GM21825 (cell line): ENCODE data around the gene WDR47.
"Not testable (repeated sequence)": the region's sequence is repeated elsewhere in the genome, so short reads cannot be mapped to it uniquely, and the experiment has no call there.

Experiments
- ATAC-seq: cut with Tn5 transposase; IDR thresholded peaks from one replicate; pipeline ENCODE4 v1.9.1; 2021; ENCODE audit warnings: mild to moderate bottlenecking, moderate library complexity; ENCODE audit not compliant: unreplicated experiment

WDR47 gene

DNA sequence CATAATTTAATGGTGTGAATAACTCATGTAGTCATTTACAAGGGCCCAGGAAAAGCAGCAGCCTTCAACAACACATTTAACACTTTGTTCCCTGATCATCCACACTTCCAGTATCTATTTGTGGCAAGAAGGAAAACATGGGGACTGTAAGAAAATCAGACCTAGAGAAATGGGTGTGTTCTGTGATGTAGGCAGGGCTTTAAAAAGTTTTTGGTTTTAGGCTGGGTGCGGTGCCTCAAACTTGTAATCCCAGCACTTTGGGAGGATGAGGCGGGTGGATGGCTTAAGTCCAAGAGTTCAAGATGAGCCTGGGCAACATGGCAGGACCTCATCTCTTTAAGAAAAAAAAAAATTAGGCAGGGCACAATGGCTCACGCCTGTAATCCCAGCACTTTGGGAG lies 14.2 kb upstream of the WDR47 start:
- no peak for ATAC-seq

DNA sequence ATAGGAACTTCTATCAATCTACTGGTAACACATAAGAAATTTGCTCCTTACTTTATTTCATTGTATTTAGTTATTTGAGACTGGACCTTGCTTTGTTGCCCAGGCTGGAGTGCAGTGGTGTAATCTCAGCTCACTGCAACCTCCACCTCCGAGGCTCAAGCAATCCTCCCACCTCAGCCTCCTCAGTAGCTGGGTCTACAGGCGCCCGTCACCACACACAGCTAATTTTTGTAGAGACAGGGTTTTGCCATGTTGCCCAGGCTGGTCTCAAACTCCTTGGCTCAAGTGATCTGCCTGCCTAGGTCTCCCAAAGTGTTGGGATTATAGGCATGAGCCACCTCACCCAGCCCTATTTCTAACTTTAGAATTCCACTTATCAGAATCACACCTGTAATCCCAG lies 10.2 kb upstream of the WDR47 start:
- ATAC-seq = not testable (repeated sequence)

DNA sequence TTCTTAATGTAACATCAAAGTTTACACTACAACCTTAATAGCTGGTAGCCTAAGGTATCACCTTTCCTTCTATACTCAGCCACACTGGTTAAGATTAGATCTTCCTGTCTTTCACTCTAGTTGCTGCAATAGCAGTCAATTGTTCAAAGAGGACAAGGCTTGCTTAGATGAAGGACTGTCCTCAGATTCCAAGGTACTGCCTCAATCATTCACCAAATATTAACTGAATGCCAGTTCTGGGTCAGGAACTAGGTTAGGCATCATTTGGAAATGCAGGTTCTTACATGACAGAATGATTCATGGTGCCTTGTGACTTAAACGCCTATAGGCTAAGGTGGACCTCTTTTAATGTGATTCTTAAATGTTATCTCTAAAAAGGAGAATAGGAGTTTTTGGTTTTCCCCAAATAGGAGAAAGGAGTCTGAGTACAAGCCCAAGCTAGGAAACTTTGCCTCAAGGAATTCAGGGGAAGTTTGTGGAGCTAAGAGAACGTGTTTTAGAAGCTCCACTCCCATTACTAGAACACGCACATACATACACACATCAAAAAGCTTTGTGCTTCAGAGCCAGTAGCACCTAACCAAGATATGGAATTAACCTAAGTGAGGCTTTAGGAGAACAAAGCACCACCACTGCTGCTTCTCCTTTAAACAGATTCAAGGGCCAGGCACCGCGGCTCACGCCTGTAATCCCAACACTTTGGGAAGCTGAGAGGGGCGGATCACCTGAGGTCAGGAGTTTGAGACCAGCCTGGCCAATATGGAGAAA lies 8.5 kb upstream of the WDR47 start:
- no peak for ATAC-seq

DNA sequence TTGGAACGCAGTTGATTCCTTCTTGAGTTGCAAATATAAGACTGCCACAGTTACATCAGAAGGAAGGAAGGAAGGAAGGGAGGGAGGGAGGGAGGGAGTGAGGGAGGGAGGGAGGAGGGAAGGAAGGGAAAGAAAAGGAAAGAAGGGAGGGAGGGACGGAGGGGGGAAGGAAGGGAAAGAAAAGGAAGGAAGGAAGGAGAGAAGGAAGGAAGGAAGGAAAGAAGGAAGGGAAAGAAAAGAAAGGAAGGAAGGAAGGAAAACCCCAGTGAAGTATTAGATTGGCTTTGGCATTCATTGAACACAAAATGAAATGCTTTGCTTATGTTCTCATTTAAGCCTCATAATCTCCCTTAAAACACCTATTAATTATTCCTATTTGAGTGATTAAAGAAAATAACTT lies 6.4 kb upstream of the WDR47 start:
- no peak for ATAC-seq

DNA sequence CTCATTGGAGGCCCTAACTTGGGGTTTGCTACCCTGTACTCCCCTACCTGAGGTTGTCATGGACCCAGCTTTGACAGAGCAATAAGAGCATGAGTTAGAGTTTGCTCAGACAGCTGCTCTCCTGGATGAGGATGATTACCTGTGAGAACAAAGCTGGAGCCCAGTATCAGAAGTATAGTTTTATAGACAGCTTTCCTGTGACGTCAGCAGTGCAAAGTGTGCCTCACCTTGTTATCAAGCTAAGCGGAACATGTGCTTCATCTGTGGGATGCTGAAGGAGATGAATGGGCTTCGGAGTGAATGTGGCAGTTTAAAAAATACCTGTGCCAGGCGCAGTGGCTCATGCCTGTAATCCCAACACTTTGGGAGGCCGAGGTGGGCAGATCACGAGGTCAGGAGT lies 5.4 kb upstream of the WDR47 start:
- no peak for ATAC-seq

DNA sequence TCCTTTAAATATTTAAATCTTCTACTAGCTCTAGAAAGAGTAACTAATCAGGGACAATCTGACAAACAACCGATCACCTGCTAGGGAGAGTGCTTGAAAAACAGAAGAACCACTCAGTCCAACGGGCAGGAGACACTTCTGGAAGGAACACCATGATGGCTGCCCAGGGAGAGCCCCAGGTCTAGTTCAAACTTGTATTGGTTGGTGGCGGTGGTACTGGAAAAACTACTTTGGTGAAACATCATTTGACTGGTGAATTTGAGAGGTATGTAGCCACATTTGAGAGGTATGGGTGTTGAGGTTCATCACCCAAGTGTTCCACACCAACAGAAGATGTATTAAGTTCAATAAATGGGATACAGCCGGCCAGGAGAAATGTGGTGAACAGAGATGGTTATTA lies 4.8 kb upstream of the WDR47 start:
- no peak for ATAC-seq

DNA sequence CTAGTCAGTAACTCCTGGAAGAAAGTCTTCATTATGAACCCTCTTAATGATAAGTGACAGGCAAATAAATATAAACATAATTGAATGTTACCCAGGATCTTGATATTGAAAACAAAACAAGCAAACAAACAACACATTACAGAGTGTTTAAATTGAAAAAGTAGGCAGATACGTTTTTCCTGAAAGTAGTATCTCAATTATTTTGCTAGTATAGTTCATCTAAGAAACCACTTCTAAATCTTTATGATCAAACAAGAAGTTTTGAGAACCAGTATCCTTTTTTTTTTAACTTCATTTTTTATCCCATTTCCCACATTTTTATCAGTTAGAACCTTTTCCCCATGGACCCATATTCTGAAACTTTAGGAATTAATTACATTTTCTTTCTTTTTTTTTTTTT lies 3.7 kb upstream of the WDR47 start:
- no peak for ATAC-seq

DNA sequence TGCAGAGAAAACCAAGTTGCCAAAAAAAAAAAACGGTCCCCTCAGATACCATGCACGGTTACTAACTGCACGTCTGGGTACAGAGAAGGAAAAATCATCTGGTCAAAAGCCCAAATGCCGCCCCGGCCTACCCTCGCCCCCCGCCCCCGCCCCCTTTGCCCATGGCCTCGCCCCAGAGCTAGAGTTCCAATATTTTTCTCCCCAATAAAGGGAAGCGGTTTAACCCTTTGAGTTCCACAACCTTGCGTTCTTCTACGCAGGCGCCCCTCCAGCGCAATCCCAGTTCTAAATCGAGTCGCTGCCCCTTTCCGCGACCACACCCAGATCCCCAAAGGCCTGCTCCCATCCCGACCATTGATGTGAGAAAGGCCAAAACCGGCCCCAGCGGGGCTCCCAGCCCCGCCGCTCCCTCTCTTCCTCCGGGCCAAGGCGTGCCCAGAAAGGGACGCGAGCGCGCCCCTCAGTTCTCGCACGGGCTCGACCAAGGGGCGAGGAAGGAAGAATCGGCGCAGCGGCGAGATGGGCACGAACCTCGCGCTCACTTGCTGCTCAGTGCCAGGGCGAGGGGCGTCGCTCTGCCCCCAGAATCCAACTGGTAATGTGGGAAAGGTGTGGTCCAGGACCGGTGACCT lies 797 bp downstream of the WDR47 start:
- ATAC-seq = peak; percentile 26

DNA sequence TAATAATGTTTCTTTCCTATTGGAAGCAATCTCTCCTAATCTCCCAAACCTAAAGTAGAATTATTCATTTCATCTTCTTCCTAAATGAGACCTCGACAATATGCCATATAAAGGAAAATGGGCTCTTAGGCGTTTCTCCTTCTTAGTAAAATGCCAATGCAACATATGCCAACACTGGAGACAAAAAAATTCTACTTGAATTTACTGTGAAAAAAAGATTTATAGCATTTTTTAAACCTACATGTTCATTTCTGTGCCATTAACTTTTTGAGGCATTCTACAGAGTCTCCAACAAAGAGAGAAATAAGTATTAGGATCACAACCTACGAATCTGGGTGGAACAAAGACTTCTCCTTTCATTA lies 1.3 kb downstream of the WDR47 start:
- ATAC-seq = no peak

DNA sequence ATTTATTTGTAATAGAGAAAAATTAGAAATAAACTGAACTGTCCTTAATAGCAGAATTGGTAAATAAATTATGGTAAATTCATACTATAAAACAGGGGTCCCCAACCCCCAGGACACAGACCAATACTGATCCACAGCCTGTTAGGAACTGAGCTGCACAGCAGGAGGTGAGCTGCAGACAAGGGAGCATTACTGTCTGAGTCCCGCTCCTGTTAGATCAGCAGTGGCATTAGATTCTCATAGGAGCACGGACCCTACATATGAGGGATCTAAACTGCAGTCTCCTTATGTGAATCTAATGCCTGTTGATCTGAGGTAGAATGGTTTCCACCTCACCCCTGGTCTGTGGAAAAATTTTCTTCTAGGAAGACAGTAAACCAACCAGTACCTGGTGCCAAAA lies 7.5 kb downstream of the WDR47 start:
- no peak for ATAC-seq

DNA sequence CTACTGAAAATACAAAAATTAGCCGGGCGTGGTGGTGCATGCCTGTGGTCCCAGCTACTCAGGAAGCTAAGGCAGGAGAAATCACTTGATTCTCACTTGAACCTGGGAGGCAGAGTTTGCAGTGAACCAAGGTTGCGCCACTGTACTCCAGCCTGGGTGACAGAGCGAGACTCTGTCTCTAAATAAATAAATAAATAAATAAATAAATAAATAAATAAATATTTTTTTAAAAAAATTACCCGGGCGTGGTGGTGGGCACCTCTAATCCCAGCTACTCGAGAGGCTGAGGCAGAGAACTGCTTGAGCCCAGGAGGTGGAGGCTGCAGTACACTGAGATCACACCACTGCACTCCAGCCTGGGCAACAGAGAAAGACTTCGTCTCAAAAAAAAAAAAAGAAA lies 12.4 kb downstream of the WDR47 start:
- not testable (repeated sequence) for ATAC-seq

DNA sequence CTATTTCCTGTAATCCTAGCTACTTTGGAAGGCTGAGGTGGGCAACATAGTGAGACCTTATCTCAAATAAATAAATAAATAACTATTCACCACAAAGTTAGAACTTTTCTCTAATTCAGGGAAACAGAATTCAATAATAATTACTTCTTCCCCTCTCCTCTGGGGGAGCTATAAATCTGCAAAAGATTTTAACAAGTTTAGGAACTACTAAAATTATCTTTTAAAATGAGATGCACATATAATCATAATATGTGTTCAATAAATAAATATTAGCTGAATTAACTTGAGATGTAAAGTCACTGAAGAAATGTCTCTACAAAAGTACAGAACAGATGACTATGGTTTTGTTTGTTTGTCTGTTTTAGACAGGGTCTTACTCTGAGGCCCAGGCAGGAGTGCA lies 14.1 kb downstream of the WDR47 start:
- no peak for ATAC-seq

DNA sequence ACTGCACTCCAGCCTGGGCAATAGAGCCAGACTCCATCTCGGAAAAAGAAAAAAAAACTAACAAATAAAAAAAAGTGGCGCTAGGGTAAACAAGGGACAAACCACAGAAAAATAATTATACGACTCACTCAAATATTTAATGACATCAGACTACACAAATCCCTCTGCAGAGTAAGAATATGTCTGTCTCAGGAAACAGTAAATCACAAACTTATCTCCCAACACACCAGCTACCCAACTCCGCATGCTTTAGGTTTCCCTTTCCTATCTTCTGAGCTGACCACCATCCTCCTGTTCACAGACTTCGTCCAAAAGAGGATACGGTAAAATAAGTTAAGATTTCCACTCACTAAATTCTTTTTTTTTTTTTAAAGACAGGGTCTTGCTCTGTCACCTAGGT lies 16.2 kb downstream of the WDR47 start:
- no peak for ATAC-seq

DNA sequence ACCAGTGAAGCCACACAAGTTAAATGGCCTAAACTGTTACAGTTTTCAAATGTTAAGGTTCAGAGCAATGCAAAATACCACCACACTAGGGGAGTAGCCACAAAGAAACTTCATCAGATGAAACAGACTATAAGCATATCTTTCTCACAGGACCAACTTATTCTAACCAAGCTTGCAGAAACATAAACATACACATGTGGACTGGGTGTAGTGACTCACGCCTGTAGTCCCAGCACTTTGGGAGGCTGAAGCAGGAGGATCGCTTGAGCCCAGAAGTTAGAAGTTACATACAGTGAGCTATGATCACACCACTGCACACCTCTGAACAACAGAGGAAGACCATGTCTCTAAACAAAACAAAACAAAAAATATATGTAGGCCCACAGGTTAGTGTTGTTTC lies 17.3 kb downstream of the WDR47 start:
- ATAC-seq = no peak

DNA sequence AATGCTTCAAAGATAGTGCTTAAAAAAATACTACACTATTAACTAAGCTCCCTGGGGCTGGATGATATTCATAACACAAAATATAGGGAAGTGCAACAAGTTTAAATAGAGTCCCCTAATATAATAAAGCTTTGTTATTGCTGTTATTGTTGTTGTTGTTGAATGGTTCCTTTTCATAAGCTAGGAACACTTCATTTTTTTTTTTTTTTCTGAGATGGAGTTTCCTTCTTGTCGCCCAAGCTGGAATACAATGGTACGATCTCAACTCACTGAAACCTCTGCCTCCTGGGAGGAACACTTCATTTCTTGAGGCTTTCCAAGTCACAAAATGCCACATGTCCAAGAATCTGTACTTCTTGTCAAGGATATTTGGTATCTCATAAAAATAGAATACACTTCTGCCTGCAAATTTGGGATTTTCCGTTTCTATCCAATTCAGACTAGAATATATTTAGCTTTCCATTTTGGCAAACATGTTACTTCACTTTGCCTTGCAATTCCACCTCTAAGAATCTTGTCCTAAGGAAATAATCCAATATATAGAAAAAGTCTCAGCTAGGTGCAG lies 21.1 kb downstream of the WDR47 start:
- ATAC-seq = no peak

DNA sequence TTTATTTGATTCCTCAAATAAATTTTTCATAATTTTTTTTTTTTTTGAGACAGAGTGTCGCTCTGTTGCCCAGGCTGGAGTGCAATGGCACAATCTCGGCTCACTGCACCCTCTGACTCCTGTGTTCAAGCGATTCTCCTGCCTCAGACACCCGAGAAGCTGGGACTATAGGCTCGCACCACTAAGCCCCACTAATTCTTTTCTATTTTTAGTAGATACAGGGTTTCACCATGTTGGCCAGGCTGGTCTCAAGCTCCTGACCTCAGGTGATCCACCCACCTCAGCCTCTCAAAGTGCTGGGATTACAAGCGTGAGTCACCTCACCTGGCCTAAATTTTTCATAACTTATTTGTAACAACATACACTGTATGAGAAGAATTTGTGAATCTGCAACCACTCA lies 24.2 kb downstream of the WDR47 start:
- ATAC-seq = not testable (repeated sequence)

DNA sequence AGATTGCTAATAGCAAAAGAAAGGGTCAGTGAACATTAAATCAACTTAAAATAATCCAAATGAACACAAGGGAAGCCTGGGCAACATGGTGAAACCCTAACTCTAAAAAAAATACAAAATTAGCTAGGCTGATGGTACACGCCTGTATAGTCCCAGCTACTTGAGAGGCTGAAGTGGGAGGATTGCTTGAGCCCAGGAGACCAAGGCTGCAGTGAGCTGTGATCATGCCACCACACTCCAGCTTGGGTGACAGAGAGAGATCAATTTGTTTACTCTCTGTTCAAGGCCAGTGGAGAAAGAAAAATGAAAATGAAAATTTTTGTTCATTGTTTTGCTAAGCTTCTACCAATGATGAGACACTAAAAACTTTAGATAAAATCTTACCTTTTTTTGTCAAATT lies 24.8 kb downstream of the WDR47 start:
- ATAC-seq = no peak

DNA sequence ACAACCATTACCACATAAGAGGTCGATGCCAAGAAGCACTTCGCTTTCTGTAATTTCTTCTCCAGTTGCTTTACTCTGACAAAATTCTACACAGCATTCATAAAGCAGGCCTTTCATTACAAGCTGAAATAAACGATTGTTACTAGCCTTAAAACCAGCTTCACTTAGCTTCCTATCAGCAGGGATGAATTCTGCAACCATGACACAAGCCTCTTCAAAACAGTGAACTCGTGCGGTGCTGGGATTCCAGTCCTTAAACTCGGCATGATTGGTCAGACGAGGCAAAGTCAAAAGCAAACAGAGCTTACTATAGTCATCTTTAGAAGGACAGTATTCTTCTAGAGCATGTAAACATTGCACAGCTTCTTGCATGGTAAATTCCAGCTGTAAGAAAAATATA lies 30.6 kb downstream of the WDR47 start:
- ATAC-seq = no peak

DNA sequence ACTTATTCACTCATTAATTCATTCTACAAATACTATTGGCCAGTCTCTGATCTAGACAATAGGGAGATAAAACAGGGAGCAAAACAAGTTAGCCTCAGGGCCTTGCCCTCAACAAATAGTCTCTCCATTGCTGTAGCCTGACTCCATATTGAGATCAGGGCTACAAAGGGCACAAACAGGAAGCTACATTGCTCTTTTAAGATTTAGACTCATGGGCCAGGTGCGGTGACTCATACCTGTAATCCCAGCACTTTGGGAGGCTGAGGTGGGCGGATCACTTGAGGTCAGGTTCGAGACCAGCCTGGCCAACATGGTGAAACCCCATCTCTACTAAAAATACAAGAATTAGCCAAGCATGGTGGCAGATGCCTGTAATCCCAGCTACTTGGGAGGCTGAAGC lies 45.3 kb downstream of the WDR47 start:
- ATAC-seq = not testable (repeated sequence)

DNA sequence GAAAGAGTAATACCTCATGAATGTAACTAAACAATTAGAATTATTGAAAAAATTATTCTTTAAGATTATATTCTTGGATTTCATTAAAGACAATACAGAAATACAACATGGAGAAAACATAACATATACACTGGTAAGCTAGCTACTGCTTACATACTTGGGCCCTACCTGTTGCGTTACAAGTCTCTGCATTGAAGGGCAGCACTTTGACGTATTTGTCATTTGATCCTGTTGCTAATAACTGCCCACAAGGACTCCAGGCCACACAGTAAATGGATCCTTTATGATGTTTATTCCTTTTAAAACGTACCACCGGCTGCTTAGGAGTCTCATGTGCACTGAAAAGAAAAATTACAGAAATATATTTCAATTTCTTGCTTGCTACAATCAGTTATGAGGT lies 58.8 kb downstream of the WDR47 start:
- no peak for ATAC-seq

DNA sequence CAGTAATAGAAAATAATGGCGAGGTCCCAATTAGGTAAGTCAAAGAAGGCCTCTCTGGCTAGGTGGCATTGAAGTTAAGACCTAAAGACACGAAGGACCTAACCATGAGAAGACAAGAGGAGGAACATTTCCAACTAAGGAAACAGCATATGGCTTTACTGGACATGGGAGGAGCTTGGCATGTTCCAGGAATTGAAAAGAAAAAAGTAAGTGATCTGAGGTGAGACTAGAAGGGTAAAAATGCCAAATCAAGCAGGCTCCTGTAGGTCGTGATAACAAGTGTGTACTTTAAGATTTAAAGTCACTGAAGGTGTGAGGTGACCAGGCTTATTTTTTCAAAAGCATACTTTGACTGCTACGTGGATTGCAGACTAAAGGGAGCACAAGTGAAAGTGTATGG lies 65.2 kb downstream of the WDR47 start:
- ATAC-seq = no peak

DNA sequence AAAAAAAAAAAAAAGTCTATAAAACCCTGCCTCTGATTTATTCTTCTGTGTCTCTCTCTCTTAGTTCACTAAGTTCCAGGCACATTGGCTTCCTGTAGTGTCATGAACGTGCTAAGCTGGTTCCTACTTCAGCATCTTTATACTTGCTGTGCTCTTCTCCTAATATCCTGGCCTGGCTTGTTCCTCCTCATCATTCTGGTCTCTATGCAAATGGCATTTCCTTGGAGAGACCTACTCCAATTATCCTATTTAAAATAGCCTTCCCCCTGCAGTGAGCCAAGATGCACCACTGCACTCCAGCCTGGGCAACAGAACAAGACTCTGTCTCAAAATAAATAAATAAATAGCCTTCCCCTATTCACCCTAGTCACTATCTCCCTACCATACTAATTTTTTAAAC lies 69.0 kb downstream of the WDR47 start:
- no peak for ATAC-seq

DNA sequence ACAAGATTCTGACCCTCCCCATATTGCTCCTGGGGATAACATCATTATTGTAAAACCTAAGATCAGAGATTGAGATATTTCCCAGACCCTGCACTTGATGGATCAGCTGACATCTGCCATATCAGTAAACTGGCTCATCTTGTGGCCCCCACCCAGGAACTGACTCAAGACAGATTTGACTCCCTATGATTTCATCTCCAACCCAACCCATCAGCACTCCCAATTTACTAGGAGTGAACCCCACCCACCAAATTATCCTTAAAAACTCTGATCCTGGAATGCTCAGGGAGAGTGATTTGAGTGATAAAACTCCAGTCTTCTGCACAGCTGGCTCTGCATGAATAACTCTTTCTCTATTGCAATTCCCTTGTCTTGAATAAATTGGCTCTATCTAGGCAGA lies 72.6 kb downstream of the WDR47 start:
- ATAC-seq = no peak
